ENCODE data around the gene EFHC1. TPM values are rescaled to one million over a fixed set of nuclear protein-coding genes. Genes with fewer than 3 reads are reported as not detected.

Gene EFHC1
- total RNA-seq, 1 donor from 2014 or later, result 25.6 TPM

DNA sequence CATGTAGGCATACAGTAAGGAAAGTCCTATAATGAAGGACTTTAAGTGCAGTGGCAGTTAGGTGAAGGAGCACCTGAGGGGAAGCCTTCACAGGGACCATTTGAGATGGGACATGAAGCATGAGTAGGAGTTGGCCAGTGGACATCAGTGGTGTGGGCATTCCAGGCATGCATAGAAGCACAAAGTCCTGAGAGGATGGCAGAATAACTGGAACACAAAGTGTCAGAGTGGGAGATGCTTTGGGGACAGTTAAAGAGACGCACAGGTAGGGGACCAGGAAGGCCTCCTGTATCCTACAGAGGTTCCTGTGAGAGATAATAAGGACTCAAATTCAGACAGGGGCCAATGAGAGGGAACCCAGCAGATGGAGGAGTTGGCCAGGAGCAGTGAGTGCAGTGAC, 26.4 kb upstream of the EFHC1 start:
- H2AFZ ChIP-seq (ENCODE audit: low read depth, low read length), result no peak overlapping the region
- FAIRE-seq (no peak), DNase-seq (ENCODE audit: low read depth) (no peak)
- no peaks in the 10 kb centered on the region for H3K27me3 ChIP-seq (ENCODE audit: insufficient read depth, low read length)
- H3K4me3 ChIP-seq (ENCODE audit: insufficient read depth, low read depth, low read length), result no peak overlapping the region
- H3K36me3 Mint-ChIP-seq (ENCODE audit: low read depth, unreplicated experiment), result no peaks in the 10 kb centered on the region
- no peak overlapping the region for H3K27ac ChIP-seq (ENCODE audit: low read depth, low read length)
- H3K4me2 ChIP-seq (ENCODE audit: low read length), result no peak overlapping the region
- no peaks in the 10 kb centered on the region for H3K27me3 Mint-ChIP-seq (ENCODE audit: low read depth, unreplicated experiment)
- H3K27ac Mint-ChIP-seq (ENCODE audit: unreplicated experiment), result no peak overlapping the region
- H3K4me1 ChIP-seq (ENCODE audit: insufficient read depth, low read length), result peaks cover 27% of the 10 kb centered on the region
- peaks cover 4% of the 10 kb centered on the region for H3K9me3 Mint-ChIP-seq (ENCODE audit: unreplicated experiment)
- no peak for TF ChIP-seq EZH2 (IDR thresholded peaks at IDR 0.05; ENCODE audit: insufficient read depth, low read length)
- TF ChIP-seq, protein P1, sequence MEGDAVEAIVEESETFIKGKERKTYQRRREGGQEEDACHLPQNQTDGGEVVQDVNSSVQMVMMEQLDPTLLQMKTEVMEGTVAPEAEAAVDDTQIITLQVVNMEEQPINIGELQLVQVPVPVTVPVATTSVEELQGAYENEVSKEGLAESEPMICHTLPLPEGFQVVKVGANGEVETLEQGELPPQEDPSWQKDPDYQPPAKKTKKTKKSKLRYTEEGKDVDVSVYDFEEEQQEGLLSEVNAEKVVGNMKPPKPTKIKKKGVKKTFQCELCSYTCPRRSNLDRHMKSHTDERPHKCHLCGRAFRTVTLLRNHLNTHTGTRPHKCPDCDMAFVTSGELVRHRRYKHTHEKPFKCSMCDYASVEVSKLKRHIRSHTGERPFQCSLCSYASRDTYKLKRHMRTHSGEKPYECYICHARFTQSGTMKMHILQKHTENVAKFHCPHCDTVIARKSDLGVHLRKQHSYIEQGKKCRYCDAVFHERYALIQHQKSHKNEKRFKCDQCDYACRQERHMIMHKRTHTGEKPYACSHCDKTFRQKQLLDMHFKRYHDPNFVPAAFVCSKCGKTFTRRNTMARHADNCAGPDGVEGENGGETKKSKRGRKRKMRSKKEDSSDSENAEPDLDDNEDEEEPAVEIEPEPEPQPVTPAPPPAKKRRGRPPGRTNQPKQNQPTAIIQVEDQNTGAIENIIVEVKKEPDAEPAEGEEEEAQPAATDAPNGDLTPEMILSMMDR (IDR thresholded peaks at IDR 0.05; ENCODE audit: insufficient read depth, low read depth, low read length), result no peak
- no peaks in the 10 kb centered on the region for H3K9me3 ChIP-seq (ENCODE audit: insufficient read depth, low read depth, low read length)
- no peaks in the 10 kb centered on the region for H3K36me3 ChIP-seq (ENCODE audit: insufficient read depth, low read length)
- peaks cover 3% of the 10 kb centered on the region for H4K20me1 ChIP-seq (ENCODE audit: insufficient read depth, low read length)
- H3K9ac ChIP-seq (ENCODE audit: low read length), result no peak overlapping the region
- no peaks in the 10 kb centered on the region for H3K79me2 ChIP-seq (ENCODE audit: insufficient read depth, low read length)
- no peak overlapping the region for H3K4me3 Mint-ChIP-seq (ENCODE audit: unreplicated experiment)
- peaks cover 23% of the 10 kb centered on the region for H3K4me1 Mint-ChIP-seq (ENCODE audit: low read depth, unreplicated experiment)

DNA sequence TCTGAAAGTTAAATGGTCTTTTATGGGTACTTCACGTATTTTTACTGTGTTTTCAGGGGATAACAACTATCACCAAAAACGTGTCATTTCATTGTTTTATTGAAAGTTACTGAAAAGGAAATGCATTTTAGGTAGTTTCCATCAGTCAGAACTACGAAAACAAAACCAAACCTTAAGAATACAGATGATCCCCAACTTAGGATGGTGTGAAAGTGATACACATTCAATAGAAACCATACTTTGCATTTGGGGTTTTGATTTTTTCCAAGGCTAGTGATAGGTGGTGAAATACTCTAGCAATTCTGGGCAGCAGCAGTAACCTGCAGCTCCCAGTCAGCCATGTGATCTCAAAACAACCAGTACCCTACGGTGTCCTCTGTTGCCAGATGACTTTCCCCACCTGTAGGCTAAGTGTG, 25.9 kb upstream of the EFHC1 start:
- peaks cover 4% of the 10 kb centered on the region for H3K9me3 Mint-ChIP-seq (ENCODE audit: unreplicated experiment)
- no peak overlapping the region for H3K27ac ChIP-seq (ENCODE audit: low read depth, low read length)
- no peaks in the 10 kb centered on the region for H3K79me2 ChIP-seq (ENCODE audit: insufficient read depth, low read length)
- H3K9ac ChIP-seq (ENCODE audit: low read length), result no peak overlapping the region
- no peak overlapping the region for H3K4me3 ChIP-seq (ENCODE audit: insufficient read depth, low read depth, low read length)
- H2AFZ ChIP-seq (ENCODE audit: low read depth, low read length), result no peak overlapping the region
- TF ChIP-seq, protein P1 (IDR thresholded peaks at IDR 0.05; ENCODE audit: insufficient read depth, low read depth, low read length), result no peak
- no peak for TF ChIP-seq EZH2 (IDR thresholded peaks at IDR 0.05; ENCODE audit: insufficient read depth, low read length)
- no peak overlapping the region for H3K4me3 Mint-ChIP-seq (ENCODE audit: unreplicated experiment)
- no peaks in the 10 kb centered on the region for H3K36me3 Mint-ChIP-seq (ENCODE audit: low read depth, unreplicated experiment)
- H3K27me3 ChIP-seq (ENCODE audit: insufficient read depth, low read length), result no peaks in the 10 kb centered on the region
- FAIRE-seq (no peak), DNase-seq (ENCODE audit: low read depth) (no peak)
- peaks cover 22% of the 10 kb centered on the region for H3K4me1 Mint-ChIP-seq (ENCODE audit: low read depth, unreplicated experiment)
- H3K36me3 ChIP-seq (ENCODE audit: insufficient read depth, low read length), result no peaks in the 10 kb centered on the region
- no peaks in the 10 kb centered on the region for H3K27me3 Mint-ChIP-seq (ENCODE audit: low read depth, unreplicated experiment)
- peaks cover 24% of the 10 kb centered on the region for H3K4me1 ChIP-seq (ENCODE audit: insufficient read depth, low read length)
- no peaks in the 10 kb centered on the region for H3K9me3 ChIP-seq (ENCODE audit: insufficient read depth, low read depth, low read length)
- H3K27ac Mint-ChIP-seq (ENCODE audit: unreplicated experiment), result no peak overlapping the region
- no peak overlapping the region for H3K4me2 ChIP-seq (ENCODE audit: low read length)
- peaks cover 3% of the 10 kb centered on the region for H4K20me1 ChIP-seq (ENCODE audit: insufficient read depth, low read length)

DNA sequence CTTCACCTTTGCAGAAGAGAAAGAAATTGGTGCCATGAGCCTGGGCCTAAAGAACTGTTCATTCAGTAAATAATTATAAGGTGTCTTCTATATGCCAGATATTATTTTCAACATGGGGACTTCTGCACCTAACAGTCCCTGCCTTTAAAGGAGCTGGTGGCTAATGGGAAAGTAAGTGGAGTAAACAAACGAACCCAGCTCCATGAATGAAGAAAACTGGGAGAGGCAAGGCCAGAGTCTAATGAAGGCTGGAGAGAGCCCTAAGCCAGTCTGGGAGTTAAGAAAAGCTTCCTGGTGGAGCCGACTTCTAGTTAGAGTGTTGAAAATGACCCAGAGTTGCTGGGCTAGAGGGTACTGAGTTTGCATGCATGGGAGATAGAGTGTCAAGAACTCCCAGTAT, 24.2 kb upstream of the EFHC1 start:
- Histone ChIP-seq H2AFZ (ENCODE audit: low read depth, low read length) (no peak overlapping the region), H3K4me3 (ENCODE audit: insufficient read depth, low read depth, low read length) (no peak overlapping the region), H3K4me1 (ENCODE audit: insufficient read depth, low read length) (peaks cover 7% of the 10 kb centered on the region), H3K36me3 (ENCODE audit: insufficient read depth, low read length) (no peaks in the 10 kb centered on the region), H4K20me1 (ENCODE audit: insufficient read depth, low read length) (no peaks in the 10 kb centered on the region), H3K4me2 (ENCODE audit: low read length) (no peak overlapping the region), H3K9me3 (ENCODE audit: insufficient read depth, low read depth, low read length) (no peaks in the 10 kb centered on the region), H3K79me2 (ENCODE audit: insufficient read depth, low read length) (no peaks in the 10 kb centered on the region), H3K27ac (ENCODE audit: low read depth, low read length) (no peak overlapping the region), H3K9ac (ENCODE audit: low read length) (no peak overlapping the region), H3K27me3 (ENCODE audit: insufficient read depth, low read length) (no peaks in the 10 kb centered on the region)
- DNase-seq (ENCODE audit: low read depth) (no peak), FAIRE-seq (no peak)
- H3K27ac Mint-ChIP-seq (ENCODE audit: unreplicated experiment), result no peak overlapping the region
- TF ChIP-seq, protein P1 (IDR thresholded peaks at IDR 0.05; ENCODE audit: insufficient read depth, low read depth, low read length), result no peak
- TF ChIP-seq EZH2 (IDR thresholded peaks at IDR 0.05; ENCODE audit: insufficient read depth, low read length), result no peak
- H3K27me3 Mint-ChIP-seq (ENCODE audit: low read depth, unreplicated experiment), result no peaks in the 10 kb centered on the region
- peaks cover 7% of the 10 kb centered on the region for H3K4me1 Mint-ChIP-seq (ENCODE audit: low read depth, unreplicated experiment)
- H3K4me3 Mint-ChIP-seq (ENCODE audit: unreplicated experiment), result no peak overlapping the region
- peaks cover 4% of the 10 kb centered on the region for H3K9me3 Mint-ChIP-seq (ENCODE audit: unreplicated experiment)
- no peaks in the 10 kb centered on the region for H3K36me3 Mint-ChIP-seq (ENCODE audit: low read depth, unreplicated experiment)

Data from astrocyte (in vitro differentiated cells and primary cell).